Upper lobe of right lung (tissue), 1 donor: ENCODE measurements around the gene DARS1. TPM values are rescaled to one million over a fixed set of nuclear protein-coding genes. Genes with fewer than 3 reads are reported as not detected.

Source experiments
- ATAC-seq: fragments of 200-7000 bp; cut with Tn5 transposase; one replicate; pipeline ENCODE4 v1.9.1; 2020; ENCODE audit warnings: mild to moderate bottlenecking, moderate library complexity
- DNase-seq: peaks from one replicate; pipeline ENCODE4 v3.0.0-alpha.2; 2020
- H3K27ac ChIP-seq: fragments of 200-600 bp; one replicate; pipeline ENCODE4 v1.8.0; 2022
- H3K27me3 ChIP-seq: fragments of 200-600 bp; one replicate; pipeline ENCODE4 v1.8.0; 2022; ENCODE audit warnings: mild to moderate bottlenecking
- H3K36me3 ChIP-seq: fragments of 200-600 bp; one replicate; pipeline ENCODE4 v1.8.0; 2022
- H3K4me1 ChIP-seq: fragments of 200-600 bp; one replicate; pipeline ENCODE4 v1.8.0; 2022
- H3K4me3 ChIP-seq: fragments of 200-600 bp; one replicate; pipeline ENCODE4 v1.8.0; 2022; ENCODE audit warnings: mild to moderate bottlenecking
- H3K9me3 ChIP-seq: fragments of 200-600 bp; one replicate; pipeline ENCODE4 v1.8.0; 2022
- CTCF ChIP-seq: fragments of 200-600 bp; IDR thresholded peaks from one replicate; pipeline ENCODE4 v1.8.0; 2022; ENCODE audit warnings: antibody characterized with exemption
- intact Hi-C: fragments of 100-400 bp; cut with DNase I; formaldehyde crosslinking; loops from one replicate; pipeline ENCODE4 v1.11.0; 2022
- long read RNA-seq: library from polyadenylated mRNA; unstranded; transcript quantifications from one replicate; pipeline ENCODE4 v2.0.0, GENCODE V29; 2021
- total RNA-seq: library from RNA; stranded (reverse); fragmentation: NEBNext Ultra II Directional; extraction: Animal tissue kit (Norgen Biotek cat#: 25700); gene quantifications from one replicate; pipeline ENCODE4 v1.2.1, GENCODE V29; 2021
- donor health status: DM: no; HTN: yes; CAD: no; lungs with severe emphysema.

DARS1 gene
- 55.3 TPM for total RNA-seq
- long read RNA-seq, transcript DARS-201 (16 exons, 2,361 nt): major isoform, 94 of 106 reads
- long read RNA-seq, partial matches to known transcripts: 5 of 106 reads
- long read RNA-seq, other reads (novel, unspliced or antisense): 6 of 106 reads

GRCh38 chr2:135985018-135985825 lies at the start of gene DARS1:
TSS of gene DARS1 (minus strand) at chr2:135985626. CDS start at chr2:135985468, 158 bp downstream.
- Histone ChIP-seq H3K4me3 (peak within 1 kb of the TSS; percentile 98), H3K4me1 (peaks cover 11% of the 10 kb centered on the region), H3K9me3 (no peaks in the 10 kb centered on the region), H3K36me3 (peaks cover 23% of the 10 kb centered on the region), H3K27ac (peak within 1 kb of the TSS; percentile 98), H3K27me3 (no peaks in the 10 kb centered on the region)
- ATAC-seq: peak; percentile 97
- intact Hi-C loops: no loop called here
- TF ChIP-seq CTCF: no peak
- DNase-seq: peak; percentile 95

GRCh38 chr2:136034629-136035028 lies 49.2 kb upstream of the DARS1 start:
- no peak for ATAC-seq
- no peak for TF ChIP-seq CTCF
- intact Hi-C loops: no loop called here
- Histone ChIP-seq H3K27ac (no peak overlapping the region), H3K36me3 (no peaks in the 10 kb centered on the region), H3K4me3 (no peak overlapping the region), H3K4me1 (no peaks in the 10 kb centered on the region), H3K27me3 (no peaks in the 10 kb centered on the region), H3K9me3 (no peaks in the 10 kb centered on the region)
- no peak for DNase-seq

GRCh38 chr2:136032817-136033535 lies 47.5 kb upstream of the DARS1 start:
- Histone ChIP-seq H3K27me3 (no peaks in the 10 kb centered on the region), H3K9me3 (no peaks in the 10 kb centered on the region), H3K4me1 (no peaks in the 10 kb centered on the region), H3K27ac (no peak overlapping the region), H3K36me3 (no peaks in the 10 kb centered on the region), H3K4me3 (no peak overlapping the region)
- no peak for TF ChIP-seq CTCF
- ATAC-seq (no peak), DNase-seq (no peak)
- intact Hi-C loops: no loop called here

- H3K27me3 ChIP-seq: no peaks in the 10 kb centered on the region
- H3K4me1 ChIP-seq: no peaks in the 10 kb centered on the region
- DNase-seq: no peak
- intact Hi-C loops: no loop called here
- no peaks in the 10 kb centered on the region for H3K9me3 ChIP-seq
- no peaks in the 10 kb centered on the region for H3K36me3 ChIP-seq
- no peak for ATAC-seq
- H3K4me3 ChIP-seq: no peak overlapping the region
- TF ChIP-seq CTCF: no peak
- no peak overlapping the region for H3K27ac ChIP-seq
Observed at GRCh38 chr2:136032192-136032591, 46.8 kb upstream of the DARS1 start.

- TF ChIP-seq CTCF: no peak
- intact Hi-C loops: no loop called here
- no peaks in the 10 kb centered on the region for H3K4me1 ChIP-seq
- no peak overlapping the region for H3K27ac ChIP-seq
- DNase-seq (no peak), ATAC-seq (no peak)
- H3K36me3 ChIP-seq: no peaks in the 10 kb centered on the region
- H3K27me3 ChIP-seq: no peaks in the 10 kb centered on the region
- H3K4me3 ChIP-seq: no peak overlapping the region
- no peaks in the 10 kb centered on the region for H3K9me3 ChIP-seq
Observed at GRCh38 chr2:136031711-136032110, 46.3 kb upstream of the DARS1 start.
